Liver (tissue), 9 donors: ENCODE data around the gene IQSEC1. TPM values are rescaled to one million over a fixed set of nuclear protein-coding genes. Genes with fewer than 3 reads are reported as not detected.

Experiments used
- DNase-seq: peaks from one replicate; pipeline ENCODE4 v3.0.0-alpha.2; 2017; ENCODE audit warnings: low spot score
- H3K27ac ChIP-seq, 2 donors: one replicate each; pipeline ENCODE4 v1.7.0; 2013; ENCODE audit warnings: inconsistent platforms in 2 of 2, low read length in 2 of 2, control low read depth in 1 of 2, low read depth in 1 of 2, mild to moderate bottlenecking in 1 of 2
- H3K27me3 ChIP-seq, 4 donors: one replicate each; pipeline versions ENCODE4 v1.6.1 to v1.7.0; 2013; ENCODE audit warnings: low read length in 3 of 4, inconsistent platforms in 1 of 4, mild to moderate bottlenecking in 1 of 4, moderate library complexity in 1 of 4; ENCODE audit not compliant: control insufficient read depth in 4 of 4, insufficient read depth in 4 of 4
- H3K36me3 ChIP-seq, 4 donors: one replicate each; pipeline versions ENCODE4 v1.6.1 to v1.7.0; 2013; ENCODE audit warnings: low read length in 3 of 4, mild to moderate bottlenecking in 3 of 4, low read depth in 1 of 4, moderate library complexity in 1 of 4; ENCODE audit not compliant: control insufficient read depth in 4 of 4, insufficient read depth in 3 of 4
- H3K4me1 ChIP-seq, 4 donors: one replicate each; pipeline versions ENCODE4 v1.6.1 to v1.7.0; 2013; ENCODE audit warnings: low read length in 3 of 4, mild to moderate bottlenecking in 3 of 4, moderate library complexity in 1 of 4; ENCODE audit not compliant: control insufficient read depth in 4 of 4, insufficient read depth in 4 of 4
- H3K4me3 ChIP-seq, 3 donors: one replicate each; pipeline versions ENCODE4 v1.6.1 to v1.7.0; 2013; ENCODE audit warnings: low read length in 3 of 3, control low read depth in 1 of 3, low read depth in 1 of 3, mild to moderate bottlenecking in 1 of 3
- H3K9ac ChIP-seq, 2 donors: one replicate each; pipeline ENCODE4 v1.7.0; 2013; ENCODE audit warnings: low read length in 2 of 2, mild to moderate bottlenecking in 2 of 2, moderate library complexity in 2 of 2, control low read depth in 1 of 2, low read depth in 1 of 2
- H3K9me3 ChIP-seq, 4 donors: one replicate each; pipeline versions ENCODE4 v1.6.1 to v1.7.0; 2013; ENCODE audit warnings: low read length in 3 of 4; ENCODE audit not compliant: control insufficient read depth in 4 of 4
- ATF3 ChIP-seq: IDR thresholded peaks from 2 replicates; pipeline ENCODE4 v1.6.1; 2016; ENCODE audit warnings: antibody characterized with exemption
- CTCF ChIP-seq: fragments of 150-350 bp; IDR thresholded peaks from 2 replicates; pipeline ENCODE4 v1.5.1; 2017; ENCODE audit warnings: improper control_type of control experiment, low read depth, low read length; ENCODE audit not compliant: missing input control
- EGR1 ChIP-seq, 2 donors: IDR thresholded peaks; 2 replicates each; pipeline ENCODE4 v1.6.1; 2016 to 2018; ENCODE audit warnings: antibody characterized with exemption in 2 of 2, low read depth in 2 of 2
- FOXA1 ChIP-seq: IDR thresholded peaks from 2 replicates; pipeline ENCODE4 v1.6.1; 2016; ENCODE audit warnings: antibody characterized with exemption
- FOXA2 ChIP-seq: IDR thresholded peaks from 2 replicates; pipeline ENCODE4 v1.6.1; 2016; ENCODE audit warnings: antibody characterized with exemption
- HNF4A ChIP-seq, 2 donors: conservative IDR thresholded peaks; 2 replicates each; pipeline ENCODE4 v1.6.1; 2016; ENCODE audit warnings: antibody characterized with exemption in 2 of 2, mild to moderate bottlenecking in 2 of 2
- JUND ChIP-seq, 2 donors: IDR thresholded peaks; 2 replicates each; pipeline ENCODE4 v1.6.1; 2016; ENCODE audit warnings: antibody characterized with exemption in 2 of 2
- NR2F2 ChIP-seq: IDR thresholded peaks from 2 replicates; pipeline ENCODE4 v1.6.1; 2016; ENCODE audit warnings: antibody characterized with exemption
- RAD21 ChIP-seq, 2 donors: IDR thresholded peaks; 2 replicates each; pipeline ENCODE4 v1.6.1; 2016; ENCODE audit warnings: antibody characterized with exemption in 2 of 2, mild to moderate bottlenecking in 2 of 2
- REST ChIP-seq: IDR thresholded peaks from 2 replicates; pipeline ENCODE4 v1.6.1; 2016; ENCODE audit warnings: antibody characterized with exemption, mild to moderate bottlenecking
- RXRA ChIP-seq, 2 donors: IDR thresholded peaks; 2 replicates each; pipeline ENCODE4 v1.6.1; 2017 to 2018; ENCODE audit warnings: antibody characterized with exemption in 2 of 2, mild to moderate bottlenecking in 1 of 2
- TAF1 ChIP-seq: conservative IDR thresholded peaks from 2 replicates; pipeline ENCODE4 v1.6.1; 2016; ENCODE audit warnings: antibody characterized with exemption, mild to moderate bottlenecking
- WGBS: extraction: QIAGEN DNeasy Blood & Tissue Kit; methylation state at CpG from one replicate; pipeline ENCODE4 v1.1.7; 2013; 5-methylcytosine and 5-hydroxymethylcytosine counted together
- polyA plus RNA-seq, 2 donors: library from polyadenylated mRNA; stranded (reverse) in 1 of 2; unstranded in 1 of 2; fragments of 200-250 nt in 1 of 2; fragments of >200 nt in 1 of 2; fragmentation: Nextera tagmentation in 1 of 2; extraction: Ambion mirVana in 1 of 2; gene quantifications; one replicate each; pipeline versions ENCODE4 v1.2.1 to v1.2.3, GENCODE V29; 2013 to 2015
- total RNA-seq, 2 donors: library from RNA; depleted of rRNA; stranded (reverse); fragments of >200 nt; gene quantifications; one replicate each; pipeline ENCODE4 v1.2.3, GENCODE V29; 2014
- TF ChIP-seq, protein P1 (sequence below): IDR thresholded peaks from 2 replicates; pipeline ENCODE4 v1.6.1; 2016; ENCODE audit warnings: antibody characterized with exemption
- donor health status: healthy.
- donor health status: healthy.
- donor health status: healthy.
- donor health status: healthy.
- donor health status: healthy.

IQSEC1 gene
- total and polyA plus RNA-seq, 4 donors: 12.7 to 56.0 (median 36.2) TPM

GRCh38 chr3:13071695-13072094 is 1.5 kb downstream of the IQSEC1 start:
- H3K36me3 ChIP-seq: no peaks in the 10 kb centered on the region
- WGBS: 89% methylated on average over 13 of the region's 13 CpGs

More at GRCh38 chr3:13071695-13072094, 1.5 kb downstream of the IQSEC1 start:
- TF ChIP-seq TAF1 (no peak), FOXA2 (no peak), NR2F2 (no peak), HNF4A (conservative IDR thresholded peaks at IDR 0.05) (no peak), JUND (IDR thresholded peaks at IDR 0.05) (no peak), CTCF (no peak), ATF3 (no peak), RXRA (IDR thresholded peaks at IDR 0.05) (no peak), FOXA1 (no peak), RAD21 (IDR thresholded peaks at IDR 0.05) (no peak), EGR1 (IDR thresholded peaks at IDR 0.05; ENCODE audit: low read depth in 2 of 2) (no peak), REST (no peak)
- TF ChIP-seq, protein P1, sequence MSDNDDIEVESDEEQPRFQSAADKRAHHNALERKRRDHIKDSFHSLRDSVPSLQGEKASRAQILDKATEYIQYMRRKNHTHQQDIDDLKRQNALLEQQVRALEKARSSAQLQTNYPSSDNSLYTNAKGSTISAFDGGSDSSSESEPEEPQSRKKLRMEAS: no peak
- Histone ChIP-seq H3K27ac (no peak overlapping the region), H3K9me3 (no peaks in the 10 kb centered on the region), H3K27me3 (no peaks in the 10 kb centered on the region), H3K4me3 (no peak overlapping the region), H3K9ac (no peak overlapping the region), H3K4me1 (no peaks in the 10 kb centered on the region)
- DNase-seq: no peak
